Esophagus (tissue), 2 donors: ENCODE measurements around the gene SLC43A2. TPM values are rescaled to one million over a fixed set of nuclear protein-coding genes. Genes with fewer than 3 reads are reported as not detected.
A peak's percentile ranks its signal among the peaks of the same experiment; 100 is the strongest.

Experiments
- H3K27ac ChIP-seq, 2 donors: one replicate each; pipeline ENCODE4 v1.5.1; 2013; ENCODE audit warnings: low read depth in 2 of 2, mild to moderate bottlenecking in 2 of 2, inconsistent platforms in 1 of 2, low read length in 1 of 2, moderate library complexity in 1 of 2
- H3K27me3 ChIP-seq, 2 donors: one replicate each; pipeline ENCODE4 v1.6.1; 2013; ENCODE audit warnings: low read length in 2 of 2, control low read depth in 1 of 2, mild to moderate bottlenecking in 1 of 2; ENCODE audit not compliant: insufficient read depth in 2 of 2, control insufficient read depth in 1 of 2
- H3K36me3 ChIP-seq, 2 donors: one replicate each; pipeline ENCODE4 v1.6.1; 2013; ENCODE audit warnings: low read length in 1 of 2; ENCODE audit not compliant: control insufficient read depth in 2 of 2, insufficient read depth in 2 of 2
- H3K4me1 ChIP-seq, 2 donors: one replicate each; pipeline ENCODE4 v1.6.1; 2013; ENCODE audit warnings: low read length in 1 of 2; ENCODE audit not compliant: control insufficient read depth in 2 of 2, insufficient read depth in 2 of 2
- H3K4me3 ChIP-seq, 2 donors: one replicate each; pipeline ENCODE4 v1.5.1; 2013; ENCODE audit warnings: low read length in 2 of 2, mild to moderate bottlenecking in 2 of 2, low read depth in 1 of 2, moderate library complexity in 1 of 2
- H3K9me3 ChIP-seq, 2 donors: one replicate each; pipeline ENCODE4 v1.6.1; 2013; ENCODE audit warnings: mild to moderate bottlenecking in 2 of 2, low read depth in 1 of 2, low read length in 1 of 2, moderate library complexity in 1 of 2; ENCODE audit not compliant: control insufficient read depth in 2 of 2, insufficient read depth in 1 of 2
- WGBS, 2 donors: extraction: QIAGEN DNeasy Blood & Tissue Kit; methylation state at CpG; one replicate each; pipeline ENCODE4 v1.1.7; 2013; 5-methylcytosine and 5-hydroxymethylcytosine counted together
- polyA plus RNA-seq, 2 donors: library from polyadenylated mRNA; stranded (reverse); fragments of 200-250 nt; gene quantifications; one replicate each; pipeline ENCODE4 v1.2.3, GENCODE V29; 2013
- donor health status: healthy with polysubstance abuse.
- donor health status: Bipolar disorder and iron deficiency.

SLC43A2 gene
- polyA plus RNA-seq, 2 donors, result 2.1 to 2.2 TPM

DNA sequence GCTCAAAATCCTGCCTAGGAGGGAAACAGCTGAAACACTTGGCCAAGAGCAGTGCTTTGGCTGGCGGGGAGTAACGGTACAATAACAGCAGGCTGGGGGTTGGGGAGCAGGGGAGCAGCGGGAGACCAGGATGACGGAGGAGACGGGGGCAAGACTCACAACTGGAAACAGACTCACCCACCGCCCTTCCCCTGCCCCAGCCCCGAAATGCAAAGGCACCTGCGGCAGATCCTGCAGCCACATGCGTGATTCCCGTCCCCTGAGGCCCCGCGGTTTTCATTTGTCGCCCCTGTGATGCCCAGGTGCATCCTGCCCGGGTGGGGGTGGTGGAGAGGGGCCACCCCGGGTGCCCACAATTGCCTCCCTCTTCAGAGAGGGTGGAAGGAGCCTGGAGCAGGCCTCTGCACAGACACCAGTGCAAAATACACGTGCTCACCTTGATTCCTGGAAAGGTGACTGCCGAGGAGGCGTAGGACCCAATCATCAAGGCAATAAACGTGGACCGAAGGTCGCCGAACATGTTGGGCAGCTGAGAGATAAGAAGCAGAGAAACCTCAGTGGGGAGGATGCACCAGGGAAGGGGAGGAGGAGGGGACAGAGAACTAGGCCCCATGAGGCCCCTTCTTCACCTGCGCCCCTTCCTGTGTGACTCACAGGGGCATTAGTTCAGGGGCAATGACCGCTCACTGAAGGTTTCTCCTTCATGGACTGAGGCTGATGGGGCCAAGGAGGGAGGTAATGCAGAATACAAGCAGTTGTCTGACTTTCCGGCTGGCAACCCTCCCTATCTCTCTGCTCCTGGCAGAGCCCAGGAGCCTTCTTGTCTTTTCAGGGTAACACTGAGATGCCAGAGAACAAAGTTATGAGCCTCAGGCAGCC lies 35.6 kb downstream of the SLC43A2 start:
- Histone ChIP-seq H3K9me3 (no peaks in the 10 kb centered on the region), H3K27ac (no peak overlapping the region), H3K36me3 (no peaks in the 10 kb centered on the region), H3K4me1 (peaks cover 3 to 14% of the 10 kb centered on the region in 2 donors), H3K27me3 (no peaks in the 10 kb centered on the region), H3K4me3 (no peak overlapping the region)
- WGBS, 2 donors, result 71 to 78% methylated on average over 25 of the region's 25 CpGs

DNA sequence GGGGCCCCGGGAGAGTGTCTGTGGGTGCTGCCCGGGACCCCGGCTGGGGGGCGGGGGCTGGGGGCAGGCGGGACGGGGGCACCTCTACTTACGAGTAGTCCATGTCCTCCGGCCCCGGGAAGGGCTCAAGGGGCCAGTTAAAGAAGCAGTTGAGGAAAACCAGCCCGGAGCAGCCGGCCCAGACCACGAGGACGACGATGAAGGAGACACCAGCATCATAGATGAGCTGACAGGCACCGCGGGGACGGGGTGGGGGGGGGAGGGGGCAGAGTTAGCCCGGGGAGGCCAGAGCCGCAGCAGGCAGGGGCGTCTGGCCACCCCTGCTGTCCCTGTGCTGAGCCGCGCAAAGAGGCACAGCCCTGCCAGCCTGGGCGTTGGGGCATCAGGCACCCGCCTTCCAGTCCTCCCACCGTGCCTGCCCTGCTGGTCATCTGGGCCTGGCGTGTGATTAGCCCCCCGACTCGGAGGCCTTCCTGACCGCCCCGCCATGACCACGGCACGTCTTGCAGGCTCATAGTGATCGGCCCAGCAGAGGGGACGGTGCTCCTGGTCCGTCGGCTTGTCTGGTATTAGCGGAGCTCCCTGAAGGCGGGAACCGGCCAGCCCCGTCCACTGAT lies 37.1 kb downstream of the SLC43A2 start:
- H3K27me3 ChIP-seq, result no peaks in the 10 kb centered on the region
- H3K4me3 ChIP-seq, result no peak overlapping the region
- H3K4me1 ChIP-seq, result peaks cover 3 to 12% of the 10 kb centered on the region in 2 donors
- H3K36me3 ChIP-seq, result no peaks in the 10 kb centered on the region
- H3K27ac ChIP-seq, result no peak overlapping the region
- no peaks in the 10 kb centered on the region for H3K9me3 ChIP-seq
- WGBS, 2 donors, result 90% methylated on average over 36 to 40 of the region's 40 CpGs

DNA sequence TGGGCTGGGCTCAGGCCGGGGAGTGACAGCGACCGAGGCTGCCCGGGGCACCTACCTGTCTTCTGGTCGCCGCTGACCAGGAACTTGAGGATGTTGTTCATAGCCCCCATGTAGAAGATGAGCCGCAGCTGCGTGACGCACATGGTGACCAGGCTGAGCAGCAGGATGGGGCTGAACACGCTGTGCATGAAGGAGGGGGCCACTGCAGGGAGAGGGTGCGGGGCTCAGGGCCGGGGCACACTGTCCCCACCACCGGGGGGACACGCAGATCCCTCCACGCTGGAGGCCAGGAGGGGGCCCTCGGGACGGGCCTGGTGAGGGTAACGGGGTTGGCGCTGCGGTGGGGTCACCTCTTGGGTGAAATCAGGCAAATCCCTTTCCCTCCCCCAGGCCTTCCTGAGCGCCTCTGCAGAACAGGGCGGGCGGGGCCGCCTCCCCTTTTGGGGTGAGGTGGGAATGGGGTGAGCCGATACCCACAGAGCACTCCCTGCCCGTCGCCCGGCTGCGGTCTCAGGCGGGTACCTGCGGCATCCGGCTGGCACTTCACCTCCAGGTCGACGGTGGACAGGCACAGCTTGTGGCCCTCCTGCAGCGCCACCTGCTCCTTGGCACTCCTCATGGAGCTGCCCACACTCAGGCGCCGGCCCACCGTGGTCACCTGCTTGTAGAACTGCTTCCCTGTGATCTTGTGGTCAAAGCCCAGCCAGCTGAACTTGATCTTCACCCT lies 37.7 kb downstream of the SLC43A2 start:
- H3K4me1 ChIP-seq, result peaks cover 3 to 13% of the 10 kb centered on the region in 2 donors
- WGBS, 2 donors, result 83 to 84% methylated on average over 28 to 38 of the region's 38 CpGs
- no peaks in the 10 kb centered on the region for H3K9me3 ChIP-seq
- H3K27me3 ChIP-seq, result no peaks in the 10 kb centered on the region
- H3K36me3 ChIP-seq, result no peaks in the 10 kb centered on the region
- no peak overlapping the region for H3K4me3 ChIP-seq
- peak overlapping the region in 1 of 2 donors; percentile 43 for H3K27ac ChIP-seq

DNA sequence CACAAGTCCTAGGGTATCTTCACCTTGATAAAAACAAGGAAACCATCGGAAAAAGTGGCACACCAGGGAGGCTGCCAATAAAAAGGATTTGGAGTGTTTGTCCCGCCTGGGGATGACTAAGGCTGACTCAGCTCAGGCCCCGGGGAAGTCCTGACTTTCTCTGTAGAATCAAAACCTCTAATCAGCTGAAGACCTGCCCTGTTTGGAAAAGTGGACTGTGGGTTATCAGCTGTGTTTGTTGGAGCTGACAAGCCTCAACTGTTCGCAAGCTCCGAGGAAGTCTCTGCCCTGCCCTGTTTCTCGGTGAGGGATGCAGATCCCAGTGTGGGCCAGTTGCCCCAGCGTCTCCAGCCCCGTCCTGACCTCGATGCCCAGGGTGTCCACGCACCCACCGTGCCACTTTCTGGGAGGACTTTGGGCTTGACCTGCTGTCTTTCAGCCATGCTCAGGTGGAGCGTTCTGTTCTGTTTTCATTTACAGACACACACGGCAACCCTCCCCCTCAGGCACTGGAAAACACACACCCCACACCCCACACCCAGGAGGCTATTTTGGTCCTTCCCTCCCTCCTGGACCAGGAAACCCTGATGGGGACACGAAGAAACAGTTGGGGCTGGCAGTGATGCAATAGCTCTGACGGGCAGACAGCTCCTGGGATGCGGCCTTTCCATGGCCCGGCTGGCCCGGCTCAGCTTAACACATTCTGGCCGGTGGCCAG lies 38.4 kb downstream of the SLC43A2 start:
- Histone ChIP-seq H3K36me3 (no peaks in the 10 kb centered on the region), H3K4me3 (no peak overlapping the region), H3K27me3 (no peaks in the 10 kb centered on the region), H3K9me3 (no peaks in the 10 kb centered on the region), H3K4me1 (peaks cover 3 to 16% of the 10 kb centered on the region in 2 donors), H3K27ac (peak overlapping the region; percentile 50 to 79)
- 28 to 39% methylated on average over 19 of the region's 19 CpGs for WGBS, 2 donors

DNA sequence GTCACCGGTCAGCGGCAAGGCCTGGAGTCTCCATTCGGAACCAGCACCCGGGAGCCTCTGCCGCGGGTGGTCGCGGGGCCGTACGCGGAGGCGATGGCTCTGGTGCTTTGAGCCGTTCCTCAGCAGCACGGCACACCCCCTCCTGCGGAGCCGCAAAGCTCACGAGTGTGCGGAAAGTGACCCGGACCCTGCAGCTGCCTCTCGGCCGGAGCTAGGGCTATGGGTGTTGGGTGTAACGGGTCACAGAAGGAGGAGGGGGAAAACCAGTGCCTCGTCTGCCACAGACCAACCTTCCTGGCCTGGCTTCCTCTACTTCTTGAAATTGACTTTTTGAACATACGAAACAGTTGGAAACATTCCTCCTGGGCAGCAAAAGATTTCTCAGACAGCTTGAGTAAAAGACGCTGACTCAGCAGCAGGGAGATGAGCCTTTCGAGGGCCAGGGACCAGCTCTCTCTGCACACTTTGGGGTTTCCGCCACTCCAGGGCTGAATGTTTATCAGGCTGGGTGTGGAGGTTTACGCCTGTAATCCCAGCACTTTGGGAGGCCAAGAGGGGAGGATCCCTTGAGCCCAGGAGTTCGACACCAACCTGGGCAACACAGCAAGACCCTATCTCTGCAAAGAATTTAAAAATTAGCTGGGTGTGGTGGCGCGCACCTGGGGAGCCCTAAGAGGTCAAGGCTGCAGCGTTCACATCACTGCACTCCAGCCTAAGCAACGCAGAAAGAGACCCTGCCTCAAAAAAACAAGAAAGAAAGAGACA lies 39.6 kb downstream of the SLC43A2 start:
- no peak overlapping the region for H3K4me3 ChIP-seq
- H3K36me3 ChIP-seq, result no peaks in the 10 kb centered on the region
- no peaks in the 10 kb centered on the region for H3K9me3 ChIP-seq
- no peak overlapping the region for H3K27ac ChIP-seq
- H3K4me1 ChIP-seq, result peaks cover 3 to 16% of the 10 kb centered on the region in 2 donors
- H3K27me3 ChIP-seq, result no peaks in the 10 kb centered on the region
- 91 to 92% methylated on average over 33 of the region's 33 CpGs for WGBS, 2 donors

DNA sequence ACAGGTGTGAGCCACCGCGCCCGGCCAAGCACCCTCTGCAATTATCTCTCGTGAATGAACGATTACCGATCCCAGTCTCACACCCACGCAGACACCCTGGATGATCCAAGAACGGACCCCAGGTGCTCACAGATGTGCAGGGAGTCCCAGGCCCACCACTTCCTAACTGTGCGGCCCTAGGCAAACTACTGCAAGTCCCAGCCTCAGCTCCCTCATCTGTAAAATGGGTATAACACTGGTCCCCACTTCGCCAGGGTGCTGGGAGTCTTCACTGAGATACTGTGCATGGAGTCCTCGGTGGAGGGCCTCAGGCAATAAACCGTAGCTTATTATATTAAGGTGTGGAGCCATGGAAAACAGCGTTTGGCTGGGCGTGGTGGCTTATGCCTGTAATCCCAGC lies 44.5 kb downstream of the SLC43A2 start:
- Histone ChIP-seq H3K27me3 (no peaks in the 10 kb centered on the region), H3K27ac (no peak overlapping the region), H3K36me3 (no peaks in the 10 kb centered on the region), H3K9me3 (no peaks in the 10 kb centered on the region), H3K4me3 (no peak overlapping the region), H3K4me1 (peaks cover 3 to 10% of the 10 kb centered on the region in 2 donors)
- WGBS, 2 donors, result 84 to 88% methylated on average over 14 of the region's 14 CpGs

DNA sequence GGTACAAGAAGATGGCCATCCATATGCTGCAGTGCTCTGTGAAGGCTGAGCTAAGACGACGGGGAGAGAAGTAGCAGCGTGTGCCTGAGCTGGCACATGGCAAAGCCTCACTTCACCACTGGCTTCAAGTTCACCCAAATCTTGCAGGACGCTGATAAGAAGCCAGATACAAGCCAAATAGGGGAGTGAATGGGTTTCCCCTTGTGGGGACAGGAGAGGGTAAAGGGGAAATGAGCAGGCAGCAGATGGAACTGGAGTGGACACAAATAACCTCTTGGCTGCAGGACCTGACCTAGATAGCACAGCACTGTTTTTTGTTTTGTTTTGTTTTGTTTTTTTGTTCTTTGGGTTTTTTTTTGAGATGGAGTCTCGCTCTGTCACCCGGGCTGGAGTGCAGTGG lies 45.1 kb downstream of the SLC43A2 start:
- no peak overlapping the region for H3K27ac ChIP-seq
- no peaks in the 10 kb centered on the region for H3K36me3 ChIP-seq
- H3K27me3 ChIP-seq, result no peaks in the 10 kb centered on the region
- WGBS, 2 donors, result 67 to 69% methylated on average over 6 of the region's 6 CpGs
- no peak overlapping the region for H3K4me3 ChIP-seq
- no peaks in the 10 kb centered on the region for H3K9me3 ChIP-seq
- H3K4me1 ChIP-seq, result peaks cover 3 to 10% of the 10 kb centered on the region in 2 donors

DNA sequence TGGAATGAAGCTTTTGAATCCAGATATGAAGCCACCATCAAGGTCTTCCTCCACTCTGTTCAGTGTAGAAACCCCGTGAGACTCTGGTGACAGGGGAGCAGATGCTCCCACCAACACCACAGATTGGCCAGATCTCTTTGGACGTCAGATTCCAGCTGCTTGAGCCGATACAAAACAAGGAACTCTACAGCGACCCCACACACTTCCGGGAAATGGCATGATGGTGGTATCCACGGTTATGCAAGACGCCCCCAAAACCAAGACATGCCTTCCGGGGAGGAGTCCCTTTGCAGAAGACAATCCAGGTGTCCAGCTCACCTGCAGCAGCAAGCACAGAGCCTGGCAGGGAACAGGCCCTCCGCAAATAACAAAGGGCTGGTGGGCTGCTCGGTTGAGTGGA lies 46.3 kb downstream of the SLC43A2 start:
- 89 to 90% methylated on average over 10 of the region's 10 CpGs for WGBS, 2 donors
- no peak overlapping the region for H3K27ac ChIP-seq
- no peaks in the 10 kb centered on the region for H3K9me3 ChIP-seq
- H3K36me3 ChIP-seq, result no peaks in the 10 kb centered on the region
- peaks cover 3 to 10% of the 10 kb centered on the region in 2 donors for H3K4me1 ChIP-seq
- H3K4me3 ChIP-seq, result no peak overlapping the region
- H3K27me3 ChIP-seq, result no peaks in the 10 kb centered on the region
